SU-DHL-6 (cell line): Measurements from ENCODE around the gene PPARD.

ENCODE experiments used
- H2AFZ ChIP-seq: fragments of 200-600 bp; sonication (generic); 2 replicates; pipeline ENCODE4 v1.6.1; 2014; ENCODE audit warnings: low read depth, mild to moderate bottlenecking, moderate library complexity, mixed read lengths, antibody characterized with exemption, low read length; ENCODE audit not compliant: severe bottlenecking
- H3F3A ChIP-seq: fragments of 200-600 bp; shearing (Covaris generic); 2 replicates; pipeline ENCODE4 v1.6.0; 2016; ENCODE audit warnings: antibody characterized with exemption, mild to moderate bottlenecking; ENCODE audit not compliant: insufficient read depth
- H3K27ac ChIP-seq: fragments of 200-600 bp; sonication (generic); 2 replicates; pipeline ENCODE4 v1.5.1; 2016; ENCODE audit warnings: low read depth, mild to moderate bottlenecking, low read length, moderate library complexity, mixed read lengths
- H3K27me3 ChIP-seq: fragments of 200-600 bp; sonication (generic), shearing (Covaris generic); 2 replicates; pipeline ENCODE4 v1.6.0; 2014; ENCODE audit warnings: mild to moderate bottlenecking, low read length
- H3K36me3 ChIP-seq: fragments of 200-600 bp; sonication (generic); 2 replicates; pipeline ENCODE4 v1.6.1; 2014; ENCODE audit warnings: mild to moderate bottlenecking, low read length, mixed read lengths
- H3K4me2 ChIP-seq: fragments of 300-600, 200-600 bp; shearing (Covaris generic), sonication (generic); 2 replicates; pipeline ENCODE4 v1.6.0; 2014; ENCODE audit warnings: low read length, low read depth, mild to moderate bottlenecking; ENCODE audit not compliant: poor library complexity, severe bottlenecking
- H3K4me3 ChIP-seq: fragments of 200-600 bp; sonication (generic); 2 replicates; pipeline ENCODE4 v1.5.1; 2014; ENCODE audit warnings: antibody characterized with exemption, low read length, mild to moderate bottlenecking, mixed read lengths; ENCODE audit not compliant: insufficient read depth, poor library complexity, severe bottlenecking
- H3K79me2 ChIP-seq: fragments of 200-600 bp; sonication (generic); 2 replicates; pipeline ENCODE4 v1.6.1; 2014; ENCODE audit warnings: mild to moderate bottlenecking, low read length, moderate library complexity; ENCODE audit not compliant: insufficient read depth
- H3K9ac ChIP-seq: fragments of 200-600 bp; sonication (generic); 2 replicates; pipeline ENCODE4 v1.7.0; 2014; ENCODE audit warnings: mild to moderate bottlenecking, low read length
- H3K9me2 ChIP-seq: fragments of 200-600 bp; sonication (generic); replicated peaks from 2 replicates; pipeline ENCODE4 v1.6.1; 2014; ENCODE audit warnings: low read length; ENCODE audit not compliant: insufficient read depth
- H3K9me3 ChIP-seq: fragments of 200-600 bp; sonication (generic); 2 replicates; pipeline ENCODE4 v1.6.1; 2014; ENCODE audit warnings: low read length, mixed read lengths; ENCODE audit not compliant: insufficient read depth
- H4K20me1 ChIP-seq: fragments of 200-600 bp; sonication (generic); 2 replicates; pipeline ENCODE4 v1.6.1; 2014; ENCODE audit warnings: low read depth, mild to moderate bottlenecking, antibody characterized with exemption, low read length, moderate library complexity, mixed read lengths
- EZH2phosphoT487 ChIP-seq: fragments of 200-600 bp; sonication (generic), shearing (Covaris generic); conservative IDR thresholded peaks from 2 replicates; pipeline ENCODE4 v1.6.1; 2018; ENCODE audit warnings: mild to moderate bottlenecking, antibody characterized with exemption, low read length, moderate library complexity, mixed read lengths
- TF ChIP-seq, protein P1 (sequence below): fragments of 200-600 bp; sonication (generic); IDR thresholded peaks from one replicate; pipeline ENCODE4 v1.5.1; 2017; ENCODE audit warnings: antibody characterized with exemption, mild to moderate bottlenecking, low read length, moderate library complexity; ENCODE audit not compliant: insufficient read depth, poor library complexity, severe bottlenecking

The PPARD gene

DNA sequence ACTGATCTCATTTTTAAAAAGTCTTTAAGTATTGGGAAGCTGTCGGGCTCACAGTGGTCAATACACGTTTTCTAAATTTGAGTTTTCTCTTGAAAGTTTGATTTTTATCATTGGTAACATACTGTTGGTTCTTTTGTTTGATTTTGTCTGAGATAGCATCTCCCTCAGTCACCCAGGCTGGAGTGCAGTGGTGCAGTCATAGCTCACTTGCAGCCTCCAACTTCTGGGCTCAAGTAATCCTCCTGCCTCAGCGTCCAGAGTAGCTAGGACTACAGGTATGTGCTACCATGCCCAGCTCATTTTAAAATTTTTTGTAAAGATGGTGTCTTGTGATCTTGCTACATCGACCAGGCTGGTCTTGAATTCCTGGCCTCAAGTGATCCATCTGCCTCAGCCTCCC lies 9.1 kb downstream of the PPARD start:
- H3K36me3 ChIP-seq, result no peaks in the 10 kb centered on the region

DNA sequence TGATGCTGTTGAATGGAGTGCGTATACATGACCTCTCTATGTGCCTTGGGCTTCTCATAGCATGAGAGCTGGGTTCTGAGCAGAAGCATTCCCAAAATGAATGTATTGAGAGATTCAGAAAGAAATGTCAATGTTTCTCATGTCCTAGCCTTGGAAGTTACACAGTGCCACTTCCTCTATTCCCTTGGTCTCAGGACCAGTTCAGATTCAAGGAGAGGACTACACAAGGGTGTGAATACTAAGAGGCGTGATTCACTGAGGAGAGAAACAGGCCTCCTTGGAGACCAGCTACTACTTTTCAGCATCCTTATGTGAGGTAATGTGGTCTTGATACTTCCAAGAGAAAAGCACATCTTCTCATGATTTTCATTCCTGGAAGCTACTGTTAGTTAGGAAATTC lies 10.4 kb downstream of the PPARD start:
- Histone ChIP-seq H4K20me1 (no peaks in the 10 kb centered on the region), H3K27ac (no peak overlapping the region), H2AFZ (no peak overlapping the region), H3K27me3 (no peaks in the 10 kb centered on the region), H3K9ac (no peak overlapping the region), H3K9me2 (no peaks in the 10 kb centered on the region), H3K4me2 (no peak overlapping the region), H3K4me3 (no peak overlapping the region), H3K36me3 (no peaks in the 10 kb centered on the region), H3K9me3 (no peaks in the 10 kb centered on the region), H3F3A (peaks cover 8% of the 10 kb centered on the region; the same call in 1 of the 2 replicates), H3K79me2 (no peaks in the 10 kb centered on the region)
- TF ChIP-seq EZH2phosphoT487, result no peak
- TF ChIP-seq, protein P1, sequence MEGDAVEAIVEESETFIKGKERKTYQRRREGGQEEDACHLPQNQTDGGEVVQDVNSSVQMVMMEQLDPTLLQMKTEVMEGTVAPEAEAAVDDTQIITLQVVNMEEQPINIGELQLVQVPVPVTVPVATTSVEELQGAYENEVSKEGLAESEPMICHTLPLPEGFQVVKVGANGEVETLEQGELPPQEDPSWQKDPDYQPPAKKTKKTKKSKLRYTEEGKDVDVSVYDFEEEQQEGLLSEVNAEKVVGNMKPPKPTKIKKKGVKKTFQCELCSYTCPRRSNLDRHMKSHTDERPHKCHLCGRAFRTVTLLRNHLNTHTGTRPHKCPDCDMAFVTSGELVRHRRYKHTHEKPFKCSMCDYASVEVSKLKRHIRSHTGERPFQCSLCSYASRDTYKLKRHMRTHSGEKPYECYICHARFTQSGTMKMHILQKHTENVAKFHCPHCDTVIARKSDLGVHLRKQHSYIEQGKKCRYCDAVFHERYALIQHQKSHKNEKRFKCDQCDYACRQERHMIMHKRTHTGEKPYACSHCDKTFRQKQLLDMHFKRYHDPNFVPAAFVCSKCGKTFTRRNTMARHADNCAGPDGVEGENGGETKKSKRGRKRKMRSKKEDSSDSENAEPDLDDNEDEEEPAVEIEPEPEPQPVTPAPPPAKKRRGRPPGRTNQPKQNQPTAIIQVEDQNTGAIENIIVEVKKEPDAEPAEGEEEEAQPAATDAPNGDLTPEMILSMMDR, result no peak

More for the DNA sequence above, 9.1 kb downstream of the PPARD start:
- Histone ChIP-seq H3K27ac (no peak overlapping the region), H3K4me3 (no peak overlapping the region), H3K9me2 (no peaks in the 10 kb centered on the region), H3K9ac (no peak overlapping the region), H3K9me3 (no peaks in the 10 kb centered on the region), H3F3A (peaks cover 8% of the 10 kb centered on the region; the same call in 1 of the 2 replicates), H4K20me1 (no peaks in the 10 kb centered on the region), H3K79me2 (no peaks in the 10 kb centered on the region), H3K4me2 (no peak overlapping the region), H3K27me3 (no peaks in the 10 kb centered on the region), H2AFZ (no peak overlapping the region)
- TF ChIP-seq EZH2phosphoT487, result no peak
- TF ChIP-seq, protein P1, result no peak

DNA sequence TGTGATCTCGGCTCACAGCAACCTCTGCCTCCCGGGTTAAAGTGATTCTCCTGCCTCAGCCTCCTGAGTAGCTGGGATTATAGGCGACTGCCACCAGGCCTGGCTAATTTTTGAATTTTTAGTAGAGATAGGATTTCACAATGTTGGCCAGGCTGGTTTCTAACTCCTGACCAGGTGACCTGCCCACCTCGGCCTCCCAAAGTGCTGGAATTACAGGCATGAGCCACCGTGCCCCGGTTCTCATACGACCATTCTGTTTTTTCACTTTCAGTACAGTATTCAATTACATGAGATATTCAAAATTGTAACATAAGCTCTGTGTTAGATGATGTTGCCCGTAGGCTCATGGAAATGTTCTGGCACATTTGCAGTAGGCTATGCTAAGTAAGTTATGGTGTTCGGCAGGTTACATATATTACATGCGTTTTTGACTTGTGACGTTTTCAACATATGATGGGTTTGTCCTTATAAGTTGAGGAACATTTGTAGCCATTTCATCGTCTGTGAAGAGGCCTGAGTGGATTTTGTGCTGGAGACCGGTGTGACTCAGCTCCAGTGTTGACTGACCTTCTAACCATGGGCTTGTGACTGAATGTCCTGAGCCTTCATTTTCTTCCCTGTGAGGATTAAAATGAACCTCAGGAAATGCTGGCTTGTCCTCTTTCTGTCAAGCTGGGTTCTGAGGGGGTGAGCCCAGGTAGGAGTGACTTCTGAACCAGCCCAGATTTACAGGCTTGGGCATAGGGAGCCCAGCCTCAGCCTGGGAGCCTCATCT lies 12.2 kb downstream of the PPARD start:
- Histone ChIP-seq H3K27ac (no peak overlapping the region), H3K9me2 (no peaks in the 10 kb centered on the region), H3K9ac (no peak overlapping the region), H4K20me1 (no peaks in the 10 kb centered on the region), H3K4me3 (no peak overlapping the region), H3K27me3 (no peaks in the 10 kb centered on the region), H3K9me3 (no peaks in the 10 kb centered on the region), H3K36me3 (no peaks in the 10 kb centered on the region), H2AFZ (no peak overlapping the region), H3K4me2 (no peak overlapping the region), H3F3A (no peaks in the 10 kb centered on the region), H3K79me2 (no peaks in the 10 kb centered on the region)
- TF ChIP-seq, protein P1, result no peak
- TF ChIP-seq EZH2phosphoT487, result no peak
